Upper lobe of left lung (tissue), 4 donors: ENCODE data around the gene NHSL2.

Experiments used
- EP300 ChIP-seq, 4 donors: sonication (generic); formaldehyde crosslinking; IDR thresholded peaks; one replicate each; pipeline ENCODE4 v1.5.1; 2017; ENCODE audit warnings: antibody characterized with exemption in 4 of 4, control low read depth in 2 of 4
- POLR2A ChIP-seq, 4 donors: fragments of 450-650 bp; IDR thresholded peaks; one replicate each; pipeline ENCODE4 v1.5.1; 2016 to 2017; ENCODE audit warnings: antibody characterized with exemption in 4 of 4, mild to moderate bottlenecking in 2 of 4

DNA sequence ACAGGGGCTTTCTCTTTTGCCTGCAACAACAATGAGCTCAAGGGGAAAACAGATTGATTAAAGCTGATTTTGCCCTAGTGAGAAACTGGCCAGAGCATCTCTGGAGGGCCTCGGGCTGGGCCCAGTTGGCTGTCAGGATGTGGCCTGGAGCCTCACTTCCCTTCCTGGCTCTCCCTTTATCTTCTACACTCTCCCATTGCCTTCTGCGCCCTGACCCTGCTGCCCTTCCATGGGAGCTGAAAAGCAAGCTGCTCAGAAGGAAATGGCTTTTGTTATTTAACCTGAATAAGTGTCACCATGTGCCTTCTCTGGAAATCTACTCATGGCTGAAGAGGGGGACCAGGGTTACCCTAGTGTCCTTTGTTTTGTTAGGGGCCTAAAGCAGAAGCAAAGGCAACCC is 43.8 kb downstream of the NHSL2 start:
- no peak for TF ChIP-seq POLR2A (IDR thresholded peaks at IDR 0.05)
- no peak for TF ChIP-seq EP300 (IDR thresholded peaks at IDR 0.05)
